ENCODE data around the gene NEK6. TPM values are rescaled to one million over a fixed set of nuclear protein-coding genes. Genes with fewer than 3 reads are reported as not detected.

The NEK6 gene
- polyA plus RNA-seq, 2 of the 4 experiments (the other 2 are of a cell fraction): 26.1 to 33.7 TPM

GRCh38 chr9:124216474-124217176 is 41.1 kb upstream of the NEK6 start:
- FAIRE-seq: no peak
- 80% methylated on average over 9 of the region's 9 CpGs for WGBS (ENCODE audit: missing lambda C conversion rate)
- H3K4me1 ChIP-seq: peaks cover 22% of the 10 kb centered on the region
- TF ChIP-seq, protein P1, sequence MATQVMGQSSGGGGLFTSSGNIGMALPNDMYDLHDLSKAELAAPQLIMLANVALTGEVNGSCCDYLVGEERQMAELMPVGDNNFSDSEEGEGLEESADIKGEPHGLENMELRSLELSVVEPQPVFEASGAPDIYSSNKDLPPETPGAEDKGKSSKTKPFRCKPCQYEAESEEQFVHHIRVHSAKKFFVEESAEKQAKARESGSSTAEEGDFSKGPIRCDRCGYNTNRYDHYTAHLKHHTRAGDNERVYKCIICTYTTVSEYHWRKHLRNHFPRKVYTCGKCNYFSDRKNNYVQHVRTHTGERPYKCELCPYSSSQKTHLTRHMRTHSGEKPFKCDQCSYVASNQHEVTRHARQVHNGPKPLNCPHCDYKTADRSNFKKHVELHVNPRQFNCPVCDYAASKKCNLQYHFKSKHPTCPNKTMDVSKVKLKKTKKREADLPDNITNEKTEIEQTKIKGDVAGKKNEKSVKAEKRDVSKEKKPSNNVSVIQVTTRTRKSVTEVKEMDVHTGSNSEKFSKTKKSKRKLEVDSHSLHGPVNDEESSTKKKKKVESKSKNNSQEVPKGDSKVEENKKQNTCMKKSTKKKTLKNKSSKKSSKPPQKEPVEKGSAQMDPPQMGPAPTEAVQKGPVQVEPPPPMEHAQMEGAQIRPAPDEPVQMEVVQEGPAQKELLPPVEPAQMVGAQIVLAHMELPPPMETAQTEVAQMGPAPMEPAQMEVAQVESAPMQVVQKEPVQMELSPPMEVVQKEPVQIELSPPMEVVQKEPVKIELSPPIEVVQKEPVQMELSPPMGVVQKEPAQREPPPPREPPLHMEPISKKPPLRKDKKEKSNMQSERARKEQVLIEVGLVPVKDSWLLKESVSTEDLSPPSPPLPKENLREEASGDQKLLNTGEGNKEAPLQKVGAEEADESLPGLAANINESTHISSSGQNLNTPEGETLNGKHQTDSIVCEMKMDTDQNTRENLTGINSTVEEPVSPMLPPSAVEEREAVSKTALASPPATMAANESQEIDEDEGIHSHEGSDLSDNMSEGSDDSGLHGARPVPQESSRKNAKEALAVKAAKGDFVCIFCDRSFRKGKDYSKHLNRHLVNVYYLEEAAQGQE (IDR thresholded peaks at IDR 0.05): no peak
- TF ChIP-seq KDM5A (IDR thresholded peaks at IDR 0.05): no peak
- no peak for TF ChIP-seq TP53 (CRISPR knock-in tag; IDR thresholded peaks at IDR 0.05)
- no peak for TF ChIP-seq HEYL (CRISPR knock-in tag; IDR thresholded peaks at IDR 0.05)
- no peak for TF ChIP-seq RARB (CRISPR knock-in tag; IDR thresholded peaks at IDR 0.05)
- TF ChIP-seq HOXB5 (CRISPR knock-in tag; IDR thresholded peaks at IDR 0.05): no peak
- TF ChIP-seq GATA3 (IDR thresholded peaks at IDR 0.05; ENCODE audit: borderline replicate concordance): no peak
- TF ChIP-seq EP300 (IDR thresholded peaks at IDR 0.05): no peak
- no peak for TF ChIP-seq CHD4 (IDR thresholded peaks at IDR 0.05; ENCODE audit: borderline replicate concordance)
- TF ChIP-seq SREBF2 (IDR thresholded peaks at IDR 0.05): no peak
- no peak overlapping the region for H3K4me2 ChIP-seq
- CTCF ChIA-PET: interaction anchor here (0.8 to 1.7 kb wide), 4 partner anchors 10 to 104 kb away, joined by 3 to 6 read pairs (median 4); no protein-coding TSS in a partner anchor
- POLR2A ChIA-PET: no interaction called here
- H3K27ac ChIP-seq: no peak overlapping the region
- no peaks in the 10 kb centered on the region for H3K9me3 ChIP-seq
- ATAC-seq: no peak
- no peak for DNase-seq (ENCODE audit: low read depth in 1 of 2, low spot score in 1 of 2)
- H3K4me3 ChIP-seq: no peak overlapping the region

- Histone ChIP-seq H3K27ac (no peak overlapping the region), H3K4me2 (no peak overlapping the region), H3K4me3 (no peak overlapping the region), H3K9me3 (no peaks in the 10 kb centered on the region), H3K4me1 (peaks cover 26% of the 10 kb centered on the region)
- no peak for ATAC-seq
- no peak for FAIRE-seq
- TF ChIP-seq CHD2 (IDR thresholded peaks at IDR 0.05; ENCODE audit: low read length, partially characterized antibody) (no peak), HOXB5 (CRISPR knock-in tag; IDR thresholded peaks at IDR 0.05) (no peak), EP300 (IDR thresholded peaks at IDR 0.05) (no peak), RAD21 (conservative IDR thresholded peaks at IDR 0.05 in 1 of 2, IDR thresholded peaks at IDR 0.05 in 1 of 2) (no peak), JUN (IDR thresholded peaks at IDR 0.05) (no peak), FOSB (CRISPR knock-in tag; IDR thresholded peaks at IDR 0.05) (no peak), E2F6 (IDR thresholded peaks at IDR 0.05; ENCODE audit: borderline replicate concordance, low read depth) (no peak), BHLHE40 (IDR thresholded peaks at IDR 0.05; ENCODE audit: low read depth, low read length) (no peak), ZFP36 (IDR thresholded peaks at IDR 0.05; ENCODE audit: borderline replicate concordance, partially characterized antibody) (no peak), KDM1A (IDR thresholded peaks at IDR 0.05; ENCODE audit: low read depth) (no peak)
- TF ChIP-seq, protein P2, sequence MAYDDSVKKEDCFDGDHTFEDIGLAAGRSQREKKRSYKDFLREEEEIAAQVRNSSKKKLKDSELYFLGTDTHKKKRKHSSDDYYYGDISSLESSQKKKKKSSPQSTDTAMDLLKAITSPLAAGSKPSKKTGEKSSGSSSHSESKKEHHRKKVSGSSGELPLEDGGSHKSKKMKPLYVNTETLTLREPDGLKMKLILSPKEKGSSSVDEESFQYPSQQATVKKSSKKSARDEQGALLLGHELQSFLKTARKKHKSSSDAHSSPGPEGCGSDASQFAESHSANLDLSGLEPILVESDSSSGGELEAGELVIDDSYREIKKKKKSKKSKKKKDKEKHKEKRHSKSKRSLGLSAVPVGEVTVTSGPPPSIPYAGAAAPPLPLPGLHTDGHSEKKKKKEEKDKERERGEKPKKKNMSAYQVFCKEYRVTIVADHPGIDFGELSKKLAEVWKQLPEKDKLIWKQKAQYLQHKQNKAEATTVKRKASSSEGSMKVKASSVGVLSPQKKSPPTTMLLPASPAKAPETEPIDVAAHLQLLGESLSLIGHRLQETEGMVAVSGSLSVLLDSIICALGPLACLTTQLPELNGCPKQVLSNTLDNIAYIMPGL (CRISPR knock-in tag; IDR thresholded peaks at IDR 0.05; ENCODE audit: borderline replicate concordance): no peak
- TF ChIP-seq, protein P3, sequence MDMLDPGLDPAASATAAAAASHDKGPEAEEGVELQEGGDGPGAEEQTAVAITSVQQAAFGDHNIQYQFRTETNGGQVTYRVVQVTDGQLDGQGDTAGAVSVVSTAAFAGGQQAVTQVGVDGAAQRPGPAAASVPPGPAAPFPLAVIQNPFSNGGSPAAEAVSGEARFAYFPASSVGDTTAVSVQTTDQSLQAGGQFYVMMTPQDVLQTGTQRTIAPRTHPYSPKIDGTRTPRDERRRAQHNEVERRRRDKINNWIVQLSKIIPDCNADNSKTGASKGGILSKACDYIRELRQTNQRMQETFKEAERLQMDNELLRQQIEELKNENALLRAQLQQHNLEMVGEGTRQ (IDR thresholded peaks at IDR 0.05): no peak
- no peak for DNase-seq (ENCODE audit: low read depth in 1 of 2, low spot score in 1 of 2)
- ChIA-PET CTCF (interaction anchor here (1.2 to 1.7 kb wide), 5 partner anchors 8 to 91 kb away, joined by 3 to 4 read pairs (median 4); no protein-coding TSS in a partner anchor), POLR2A (no interaction called here)
- WGBS (ENCODE audit: missing lambda C conversion rate): 81% methylated on average over 8 of the region's 8 CpGs
Measured at GRCh38 chr9:124217836-124218437, 39.8 kb upstream of the NEK6 start.
